Urothelium cell line (cell line): Measurements from ENCODE around the gene SAMHD1.
A peak's percentile ranks its signal among the peaks of the same experiment; 100 is the strongest.
"Not testable (repeated sequence)": the region's sequence is repeated elsewhere in the genome, so short reads cannot be mapped to it uniquely, and the experiment has no call there.

Experiments
- DNase-seq: peaks from one replicate; pipeline ENCODE4 v3.0.0; 2011; ENCODE audit warnings: low spot score, mixed read lengths
- FAIRE-seq: peaks from 2 replicates; lab custom pipeline; 2011; peaks lifted over from hg19 to GRCh38; lab: Jason Lieb, UNC

Gene SAMHD1

DNA sequence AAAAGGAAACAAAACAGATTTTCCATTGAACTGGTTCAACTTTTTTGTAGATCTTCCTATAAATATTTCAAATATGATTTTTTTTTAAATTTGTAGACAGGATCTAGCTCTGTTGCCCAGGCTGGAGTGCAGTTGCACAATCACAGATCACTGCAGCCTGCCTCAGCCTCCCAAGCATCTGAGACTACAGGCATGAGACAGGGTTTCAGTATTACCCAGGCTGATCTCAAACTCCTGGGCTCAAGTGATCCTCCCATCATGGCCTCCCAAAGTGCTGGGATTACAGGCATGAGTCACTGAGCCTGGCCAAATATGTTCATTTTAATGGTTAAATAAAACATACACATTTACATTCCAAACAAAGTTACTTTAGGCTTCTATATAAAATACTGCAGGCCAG, 33.6 kb downstream of the SAMHD1 start:
- FAIRE-seq (no peak), DNase-seq (no peak)

DNA sequence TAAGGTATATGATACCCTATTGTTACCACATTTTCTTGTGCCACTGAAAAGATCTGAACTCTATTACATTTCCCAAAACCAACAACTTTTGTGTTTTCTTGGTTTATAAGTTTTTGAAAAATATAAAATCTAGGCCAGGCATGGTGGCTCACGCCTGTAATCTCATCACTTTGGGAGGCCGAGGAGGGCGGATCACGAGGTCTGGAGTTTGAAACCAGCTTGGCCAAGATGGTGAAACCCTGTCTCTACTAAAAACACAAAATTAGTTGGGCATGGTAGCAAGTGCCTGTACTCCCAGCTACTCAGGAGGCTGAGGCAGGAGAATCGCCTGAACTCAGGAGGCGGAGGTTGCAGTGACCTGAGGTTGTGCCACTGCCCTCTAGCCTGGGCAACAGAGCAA, 34.3 kb downstream of the SAMHD1 start:
- FAIRE-seq (no peak), DNase-seq (no peak)

DNA sequence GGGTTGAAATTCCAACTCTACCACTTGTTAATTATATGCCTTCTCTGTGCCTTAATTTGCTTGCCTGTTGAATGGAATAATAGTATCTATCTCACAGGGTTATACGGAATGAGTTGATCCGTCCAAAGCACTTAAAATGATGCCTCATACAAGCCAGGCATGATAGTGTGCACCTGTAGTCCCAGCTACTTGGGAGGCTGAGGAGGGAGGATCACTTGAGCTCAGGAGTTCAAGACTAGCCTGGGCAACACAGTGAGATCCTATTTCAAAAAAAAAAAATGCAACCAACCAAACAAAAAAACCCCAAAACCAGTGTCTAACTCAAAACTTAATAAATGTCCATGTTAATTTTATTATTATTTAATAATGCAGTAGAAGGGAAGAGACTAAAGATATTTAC, 35.3 kb downstream of the SAMHD1 start:
- no peak for DNase-seq
- no peak for FAIRE-seq

DNA sequence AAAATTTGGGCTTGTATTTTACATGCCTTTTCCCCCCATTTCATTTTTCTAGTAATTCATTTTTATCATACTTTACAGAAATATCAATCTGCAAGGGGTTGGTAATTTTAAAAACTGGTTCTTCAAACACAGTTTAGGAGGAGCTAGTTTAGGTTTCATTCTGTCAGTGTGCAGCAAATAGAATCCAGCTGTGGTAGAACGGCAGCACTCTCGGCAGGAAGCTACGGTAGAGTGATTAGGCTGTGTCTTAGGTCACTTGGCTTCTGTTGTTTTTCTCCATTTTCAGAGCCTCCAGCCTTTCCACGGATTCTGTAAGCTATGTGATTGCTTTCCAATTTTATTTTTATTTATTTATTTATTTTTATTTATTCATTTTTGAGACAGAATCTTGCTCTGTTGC, 42.9 kb downstream of the SAMHD1 start:
- FAIRE-seq, result no peak
- DNase-seq, result no peak

DNA sequence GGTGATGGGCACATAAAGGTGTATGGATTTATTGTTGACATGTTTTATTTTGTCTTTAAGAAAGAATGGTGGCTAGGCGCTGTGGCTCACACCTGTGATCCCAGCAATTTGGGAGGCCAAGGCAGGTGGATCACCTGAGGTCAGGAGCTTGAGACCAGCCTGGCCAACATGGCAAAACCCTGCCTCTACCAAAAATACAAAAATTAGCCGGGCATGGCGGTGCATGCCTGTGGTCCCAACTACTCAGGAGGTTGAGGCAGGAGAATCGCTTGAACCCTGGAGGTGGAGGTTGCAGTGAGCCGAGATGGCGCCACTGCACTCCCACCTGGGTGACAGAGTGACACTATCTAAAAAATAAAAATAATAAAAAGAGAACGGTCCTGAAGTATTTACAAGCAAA, 45.4 kb downstream of the SAMHD1 start:
- DNase-seq, FAIRE-seq: not testable (repeated sequence)

DNA sequence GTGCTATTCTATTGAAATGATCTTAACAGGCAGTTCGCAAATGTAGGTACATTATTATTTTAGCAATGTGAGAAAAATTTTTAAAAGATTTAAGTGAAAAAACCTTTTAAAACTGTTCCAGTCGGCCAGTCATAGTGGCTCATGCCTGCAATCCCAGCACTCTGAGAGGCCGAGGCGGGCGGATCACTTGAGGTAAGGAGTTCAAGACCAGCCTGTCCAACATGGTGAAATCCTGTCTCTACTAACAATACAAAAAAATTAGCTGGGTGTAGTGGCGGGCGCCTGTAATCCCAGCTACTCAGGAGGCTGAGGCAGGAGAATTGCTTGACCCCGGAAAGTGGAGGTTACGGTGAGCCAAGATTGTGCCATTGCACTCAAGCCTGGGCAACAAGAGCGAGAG, 45.9 kb downstream of the SAMHD1 start:
- DNase-seq, FAIRE-seq: not testable (repeated sequence)

- no peak for FAIRE-seq
- DNase-seq, result no peak
Measured at GRCh38 chr20:36904690-36905089, 46.8 kb downstream of the SAMHD1 start.

GRCh38 chr20:36895036-36895435, 56.5 kb downstream of the SAMHD1 start:
- no peak for FAIRE-seq
- no peak for DNase-seq

GRCh38 chr20:36893801-36894200, 57.7 kb downstream of the SAMHD1 start:
- no peak for FAIRE-seq
- DNase-seq, result no peak

- FAIRE-seq (no peak), DNase-seq (no peak)
Measured at GRCh38 chr20:36891211-36891610, 60.3 kb downstream of the SAMHD1 start.

GRCh38 chr20:36890586-36890985, 60.9 kb downstream of the SAMHD1 start:
- DNase-seq (no peak), FAIRE-seq (no peak)

DNA sequence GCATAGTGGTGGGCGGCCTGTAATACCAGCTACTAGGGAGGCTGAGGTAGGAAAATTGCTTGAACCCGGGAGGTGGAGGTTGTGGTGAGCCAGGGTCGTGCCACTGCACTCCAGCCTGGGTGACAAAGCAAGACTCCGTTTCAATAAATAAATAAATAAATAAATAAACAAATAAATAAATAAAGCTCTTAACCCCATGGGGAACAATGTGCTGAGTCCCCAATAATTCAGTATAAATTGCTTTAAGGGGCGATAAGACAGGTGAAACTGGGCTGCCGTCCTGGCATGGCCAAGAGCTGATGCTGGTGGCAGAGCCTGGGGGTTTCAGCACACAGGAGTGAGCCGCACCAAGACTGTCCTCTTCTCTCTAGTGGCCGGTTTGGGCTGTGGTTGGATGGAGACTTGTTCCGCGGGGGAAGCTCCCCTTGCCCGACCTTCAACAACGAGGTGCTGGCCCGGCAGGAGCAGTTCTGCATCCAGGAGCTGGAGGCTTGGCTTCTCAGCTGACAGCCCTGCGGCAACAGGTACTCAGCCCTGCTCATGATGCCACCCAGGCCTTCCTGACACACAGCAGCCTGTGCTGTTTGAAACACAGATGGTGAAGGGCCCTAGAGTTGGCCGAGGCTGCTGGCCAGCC, 62.5 kb downstream of the SAMHD1 start:
- DNase-seq, result no peak
- FAIRE-seq, result no peak

DNA sequence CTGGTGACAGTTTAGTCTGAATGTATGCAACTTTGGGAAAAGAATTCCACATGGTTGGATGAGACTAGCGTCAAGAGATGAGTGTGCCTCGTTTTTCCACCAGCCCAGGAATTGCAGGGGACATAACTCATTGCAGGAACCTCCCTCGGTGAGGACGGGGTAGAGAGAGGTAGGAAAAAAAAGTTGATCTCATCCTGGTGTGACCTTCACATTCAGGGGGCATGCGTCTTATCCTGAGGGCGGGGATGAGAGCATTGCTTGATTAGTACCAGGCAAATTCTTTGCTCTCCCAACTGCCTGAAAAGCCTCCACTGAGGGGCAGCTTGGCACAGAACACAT, 63.8 kb downstream of the SAMHD1 start:
- DNase-seq, result no peak
- no peak for FAIRE-seq

- FAIRE-seq, result peak; percentile 9
Measured at GRCh38 chr20:36886859-36887751, 64.4 kb downstream of the SAMHD1 start.

GRCh38 chr20:36885356-36885755, 66.2 kb downstream of the SAMHD1 start:
- DNase-seq, result no peak
- FAIRE-seq, result no peak

More at GRCh38 chr20:36886859-36887751, 64.4 kb downstream of the SAMHD1 start:
- DNase-seq, result peak; percentile 94

DNA sequence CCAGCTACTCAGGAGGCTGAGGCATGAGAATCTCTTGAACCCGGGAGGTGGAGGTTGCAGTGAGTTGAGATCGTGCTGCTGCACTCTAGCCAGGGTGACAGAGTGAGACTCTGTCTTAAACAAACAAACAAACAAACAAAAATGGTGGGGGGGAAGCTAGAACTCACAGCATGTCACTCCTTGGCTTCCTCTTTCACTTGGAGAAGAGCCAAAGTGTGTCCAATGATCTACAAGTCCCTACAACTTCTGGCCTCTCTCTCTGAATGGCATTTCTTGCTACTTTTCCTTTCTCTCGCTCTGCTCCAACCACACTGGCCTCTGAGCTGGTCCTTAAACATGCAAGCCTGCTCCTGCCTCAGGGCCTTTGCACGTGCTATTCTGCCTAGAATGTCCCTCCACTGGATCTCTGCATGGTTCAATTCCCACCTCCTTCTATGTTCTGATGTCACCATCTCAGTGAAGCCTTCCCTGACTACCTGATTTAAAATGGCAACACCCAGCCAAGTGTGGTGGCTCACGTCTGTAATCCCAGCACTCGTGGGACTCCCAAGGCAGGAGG, 67.5 kb downstream of the SAMHD1 start:
- DNase-seq (no peak), FAIRE-seq (no peak)

DNA sequence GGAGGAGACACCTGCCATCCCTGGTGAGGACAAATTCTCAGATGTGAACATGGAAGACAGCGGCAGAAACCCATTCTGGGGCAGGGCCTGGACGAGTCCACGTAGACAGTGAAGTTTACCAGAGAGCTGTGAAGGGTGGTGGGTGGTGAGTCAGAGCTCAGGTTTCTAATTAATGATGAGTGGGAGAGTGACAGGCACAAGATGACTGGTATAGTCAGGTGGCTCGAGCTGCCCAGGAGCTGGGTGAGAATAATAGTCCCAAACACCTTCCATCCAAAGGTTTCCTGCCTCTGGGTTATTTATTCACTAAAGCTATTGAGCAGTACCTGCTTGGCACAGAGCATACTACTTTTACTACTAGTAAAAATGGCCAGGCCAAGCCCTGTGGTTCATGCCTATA, 69.6 kb downstream of the SAMHD1 start:
- DNase-seq (no peak), FAIRE-seq (no peak)

- no peak for DNase-seq
- FAIRE-seq, result no peak
Measured at GRCh38 chr20:36881331-36881730, 70.2 kb downstream of the SAMHD1 start.

DNA sequence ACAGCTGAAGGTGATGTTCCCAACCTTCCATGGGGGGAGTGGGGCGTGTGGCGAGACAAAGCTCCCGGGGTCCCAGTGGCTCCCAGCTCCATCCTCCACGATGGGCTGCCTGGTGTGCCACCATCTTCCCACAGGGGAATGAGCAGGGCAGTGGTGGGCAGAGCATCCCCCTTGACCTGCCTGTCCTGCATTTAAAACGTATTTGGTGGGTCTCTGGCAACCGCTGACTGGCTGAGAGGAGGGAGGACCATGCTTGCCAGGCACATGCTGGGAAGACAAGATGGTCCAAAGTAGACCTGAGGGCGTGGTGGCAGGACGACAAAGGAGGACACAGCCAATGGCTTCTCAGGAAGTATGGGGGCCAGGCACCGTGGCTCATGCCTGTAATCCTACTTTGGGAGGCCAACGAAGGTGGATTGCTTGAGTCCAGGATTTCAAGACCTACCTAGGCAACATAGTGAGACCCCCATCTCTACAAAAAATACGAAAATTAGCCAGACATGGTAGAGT, 70.7 kb downstream of the SAMHD1 start:
- no peak for FAIRE-seq
- no peak for DNase-seq

DNA sequence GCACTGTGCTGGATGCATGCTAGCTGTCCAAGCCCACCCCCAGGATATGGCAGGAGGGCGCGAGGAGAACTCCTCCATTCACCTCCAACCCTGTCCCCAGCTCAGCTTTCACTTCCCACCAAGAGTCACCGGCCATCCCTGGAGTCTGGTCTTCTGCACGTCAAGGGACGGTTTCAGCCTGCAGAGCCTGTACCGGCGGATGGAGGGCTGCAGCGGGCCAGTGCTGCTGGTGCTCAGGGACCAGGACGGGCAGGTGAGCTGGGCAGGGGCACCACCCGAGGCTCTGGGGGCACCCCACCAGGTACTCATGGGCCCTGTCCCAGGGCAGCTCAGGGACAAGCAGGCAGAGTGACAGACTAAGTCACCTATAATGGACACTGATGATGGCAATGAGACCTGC, 72.6 kb downstream of the SAMHD1 start:
- no peak for DNase-seq
- FAIRE-seq, result no peak

- FAIRE-seq, result peak; percentile 70
- no peak for DNase-seq
Measured at GRCh38 chr20:36876473-36876833, 75.1 kb downstream of the SAMHD1 start.
